Thyroid gland (tissue), 4 donors: ENCODE results near the gene PRPF40A.

Experiments used
- CTCF ChIP-seq, 6 experiments: fragments of 200-600 bp in 3 of 6; fragments of 450-650 bp in 3 of 6; sonication (generic) in 3 of 6; IDR thresholded peaks; one replicate each; pipeline ENCODE4 v1.5.1; 2016 to 2019; ENCODE audit warnings: antibody characterized with exemption in 6 of 6, mild to moderate bottlenecking in 2 of 6, inconsistent platforms in 1 of 6, moderate library complexity in 1 of 6
- POLR2A ChIP-seq, 2 donors: fragments of 450-650 bp; IDR thresholded peaks; one replicate each; pipeline ENCODE4 v1.6.1; 2017; ENCODE audit warnings: antibody characterized with exemption in 2 of 2, mild to moderate bottlenecking in 2 of 2, moderate library complexity in 1 of 2

GRCh38 chr2:152609699-152610098, 107.6 kb downstream of the PRPF40A start:
- no peak for TF ChIP-seq CTCF (IDR thresholded peaks at IDR 0.05)
- TF ChIP-seq POLR2A (IDR thresholded peaks at IDR 0.05) = no peak
